KMS-11 (cell line): Measurements from ENCODE around the gene FAM3C.

Source experiments
- H2AFZ ChIP-seq: fragments of 200-600 bp; sonication (generic); 2 replicates; pipeline ENCODE4 v1.6.1; 2016; ENCODE audit warnings: antibody characterized with exemption, mixed run types, low read depth
- H3K27ac ChIP-seq: fragments of 200-600 bp; sonication (generic); 2 replicates; pipeline ENCODE4 v1.6.1; 2016; ENCODE audit warnings: mild to moderate bottlenecking, mixed run types
- H3K27me3 ChIP-seq: fragments of 200-600 bp; sonication (generic); 2 replicates; pipeline ENCODE4 v1.6.1; 2017; ENCODE audit warnings: mild to moderate bottlenecking, low read depth, mixed run types, moderate library complexity; ENCODE audit not compliant: insufficient read depth
- H3K36me3 ChIP-seq: fragments of 200-600 bp; sonication (generic); 2 replicates; pipeline ENCODE4 v1.6.1; 2017; ENCODE audit warnings: mild to moderate bottlenecking, mixed run types; ENCODE audit not compliant: insufficient read depth
- H3K4me1 ChIP-seq: fragments of 200-600 bp; sonication (generic); 2 replicates; pipeline ENCODE4 v1.6.1; 2016; ENCODE audit warnings: mild to moderate bottlenecking, low read depth, mixed run types; ENCODE audit not compliant: poor library complexity, severe bottlenecking
- H3K4me2 ChIP-seq: fragments of 200-600 bp; sonication (generic); 2 replicates; pipeline ENCODE4 v1.7.0; 2016; ENCODE audit warnings: mild to moderate bottlenecking, mixed run types
- H3K4me3 ChIP-seq: fragments of 200-600 bp; sonication (generic); IDR thresholded peaks from 2 replicates; pipeline ENCODE4 v1.6.1; 2017; ENCODE audit warnings: low read depth, low read length, mixed read lengths; ENCODE audit not compliant: insufficient read depth
- H3K79me2 ChIP-seq: fragments of 200-600 bp; sonication (generic); 2 replicates; pipeline ENCODE4 v1.6.1; 2016; ENCODE audit warnings: low read depth, mixed run types; ENCODE audit not compliant: insufficient read depth
- H3K9ac ChIP-seq: fragments of 200-600 bp; sonication (generic); 2 replicates; pipeline ENCODE4 v1.6.1; 2016; ENCODE audit warnings: mild to moderate bottlenecking, mixed run types
- H4K20me1 ChIP-seq: fragments of 200-600 bp; sonication (generic); 2 replicates; pipeline ENCODE4 v1.6.1; 2016; ENCODE audit warnings: mild to moderate bottlenecking, mixed run types; ENCODE audit not compliant: insufficient read depth
- CTCF ChIP-seq: fragments of 200-600 bp; sonication (generic); conservative IDR thresholded peaks from 2 replicates; pipeline ENCODE4 v1.6.1; 2017; ENCODE audit warnings: low read depth, mild to moderate bottlenecking, antibody characterized with exemption, low read length, moderate library complexity, mixed read lengths

The FAM3C gene

DNA sequence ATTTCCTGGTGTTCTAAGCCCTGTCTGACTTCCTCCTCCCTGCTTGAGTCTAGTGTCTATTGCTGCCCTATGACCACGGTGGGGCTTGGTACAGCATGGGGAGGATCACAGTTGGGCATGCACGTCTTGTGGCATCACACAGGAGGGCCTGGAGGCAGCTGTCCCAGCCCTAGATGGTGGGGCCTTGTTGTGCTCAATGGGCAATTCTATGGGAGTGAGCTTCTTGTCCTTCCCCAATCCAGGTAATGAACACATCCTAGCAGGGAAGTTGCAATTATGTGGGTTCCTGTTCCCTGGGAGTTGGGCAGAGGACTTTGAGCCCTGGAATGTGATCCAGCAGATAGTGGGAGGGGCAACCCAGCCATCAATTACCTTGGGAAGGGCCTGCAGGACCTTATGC, 10.8 kb upstream of the FAM3C start:
- Histone ChIP-seq H3K4me3 (no peak overlapping the region), H3K79me2 (no peaks in the 10 kb centered on the region), H3K4me1 (no peaks in the 10 kb centered on the region), H2AFZ (no peak overlapping the region), H3K4me2 (no peak overlapping the region), H3K36me3 (no peaks in the 10 kb centered on the region), H4K20me1 (no peaks in the 10 kb centered on the region), H3K27me3 (no peaks in the 10 kb centered on the region), H3K9ac (no peak overlapping the region), H3K27ac (no peak overlapping the region)
- no peak for TF ChIP-seq CTCF

GRCh38 chr7:121406461-121406860, 10.4 kb upstream of the FAM3C start:
- no peaks in the 10 kb centered on the region for H3K4me1 ChIP-seq
- TF ChIP-seq CTCF, result no peak
- no peak overlapping the region for H3K27ac ChIP-seq
- no peaks in the 10 kb centered on the region for H4K20me1 ChIP-seq
- H3K4me2 ChIP-seq, result no peak overlapping the region
- no peaks in the 10 kb centered on the region for H3K27me3 ChIP-seq
- no peak overlapping the region for H3K4me3 ChIP-seq
- no peaks in the 10 kb centered on the region for H3K36me3 ChIP-seq
- no peak overlapping the region for H2AFZ ChIP-seq
- H3K79me2 ChIP-seq, result no peaks in the 10 kb centered on the region
- H3K9ac ChIP-seq, result no peak overlapping the region

DNA sequence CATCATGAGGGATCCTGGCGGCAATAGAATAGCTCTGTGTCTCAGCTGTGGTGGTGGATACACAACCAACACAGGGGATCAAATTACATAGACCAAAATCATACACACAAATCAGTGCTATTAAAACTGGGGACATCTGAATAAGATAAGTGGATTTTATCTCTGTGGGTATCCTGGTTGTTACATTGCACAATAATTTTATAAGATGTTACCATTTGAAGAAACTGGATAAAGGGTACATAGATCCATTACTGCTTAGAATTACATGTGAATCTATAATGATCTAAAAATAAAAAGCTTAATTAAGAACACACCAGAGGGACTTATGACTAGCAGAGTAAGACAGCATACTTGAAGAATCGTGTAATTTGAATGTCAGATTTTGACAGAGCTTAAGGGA, 8.2 kb upstream of the FAM3C start:
- Histone ChIP-seq H3K4me1 (peaks cover 7% of the 10 kb centered on the region), H3K9ac (no peak overlapping the region), H3K27me3 (no peaks in the 10 kb centered on the region), H3K4me2 (no peak overlapping the region), H2AFZ (no peak overlapping the region), H3K4me3 (no peak overlapping the region), H3K79me2 (no peaks in the 10 kb centered on the region), H3K27ac (no peak overlapping the region), H4K20me1 (no peaks in the 10 kb centered on the region), H3K36me3 (no peaks in the 10 kb centered on the region)
- TF ChIP-seq CTCF, result no peak

GRCh38 chr7:121402701-121403100, 6.6 kb upstream of the FAM3C start:
- no peak overlapping the region for H3K27ac ChIP-seq
- H3K4me2 ChIP-seq, result no peak overlapping the region
- H3K79me2 ChIP-seq, result no peaks in the 10 kb centered on the region
- H3K36me3 ChIP-seq, result no peaks in the 10 kb centered on the region
- no peaks in the 10 kb centered on the region for H3K27me3 ChIP-seq
- no peaks in the 10 kb centered on the region for H4K20me1 ChIP-seq
- TF ChIP-seq CTCF, result no peak
- H3K4me1 ChIP-seq, result peaks cover 7% of the 10 kb centered on the region
- no peak overlapping the region for H3K9ac ChIP-seq
- H2AFZ ChIP-seq, result no peak overlapping the region
- H3K4me3 ChIP-seq, result no peak overlapping the region

DNA sequence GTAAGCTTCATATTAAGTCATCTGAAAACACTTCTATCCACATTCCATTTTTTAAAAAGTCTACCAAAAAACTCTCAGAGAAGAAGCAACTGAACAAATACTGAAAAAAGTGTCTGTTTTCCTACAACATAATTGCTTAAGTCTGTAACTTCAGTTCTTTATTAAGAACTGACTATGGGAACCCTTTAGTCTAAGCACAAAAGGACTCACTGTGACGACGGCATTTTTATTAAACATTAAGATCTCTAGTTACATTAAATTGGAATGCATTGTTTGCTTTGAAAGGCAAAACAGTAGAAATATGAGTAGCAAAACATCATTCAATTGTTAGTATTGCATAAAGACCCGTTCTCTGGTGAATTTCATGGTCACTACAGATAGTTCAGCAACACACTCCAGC, 5.8 kb upstream of the FAM3C start:
- Histone ChIP-seq H4K20me1 (no peaks in the 10 kb centered on the region), H3K4me3 (no peak overlapping the region), H3K27ac (no peak overlapping the region), H3K27me3 (no peaks in the 10 kb centered on the region), H3K9ac (no peak overlapping the region), H2AFZ (no peak overlapping the region), H3K79me2 (no peaks in the 10 kb centered on the region), H3K4me2 (no peak overlapping the region), H3K36me3 (no peaks in the 10 kb centered on the region), H3K4me1 (peaks cover 12% of the 10 kb centered on the region)
- no peak for TF ChIP-seq CTCF
